Measurements from ENCODE around the gene FRMPD4.

DNA sequence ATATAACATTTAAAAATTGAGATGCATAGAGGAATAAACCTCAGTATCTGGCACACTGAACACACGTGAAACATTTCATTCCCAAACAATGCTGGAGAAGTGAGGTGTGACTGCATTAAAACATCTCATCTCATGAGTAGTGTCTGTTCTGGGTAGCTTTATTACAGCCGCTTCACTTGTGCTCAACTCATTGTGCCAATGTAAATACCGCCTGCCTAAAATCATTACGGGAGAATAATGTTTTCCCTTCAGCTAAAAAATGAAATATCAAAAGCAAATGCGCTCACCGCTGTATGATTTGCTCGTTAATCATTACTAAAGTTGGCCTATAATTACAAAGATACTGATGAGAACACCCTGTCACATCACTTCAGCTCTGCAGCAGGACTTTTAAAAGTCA, 542.8 kb downstream of the FRMPD4 start:
- TF ChIP-seq, protein P1, sequence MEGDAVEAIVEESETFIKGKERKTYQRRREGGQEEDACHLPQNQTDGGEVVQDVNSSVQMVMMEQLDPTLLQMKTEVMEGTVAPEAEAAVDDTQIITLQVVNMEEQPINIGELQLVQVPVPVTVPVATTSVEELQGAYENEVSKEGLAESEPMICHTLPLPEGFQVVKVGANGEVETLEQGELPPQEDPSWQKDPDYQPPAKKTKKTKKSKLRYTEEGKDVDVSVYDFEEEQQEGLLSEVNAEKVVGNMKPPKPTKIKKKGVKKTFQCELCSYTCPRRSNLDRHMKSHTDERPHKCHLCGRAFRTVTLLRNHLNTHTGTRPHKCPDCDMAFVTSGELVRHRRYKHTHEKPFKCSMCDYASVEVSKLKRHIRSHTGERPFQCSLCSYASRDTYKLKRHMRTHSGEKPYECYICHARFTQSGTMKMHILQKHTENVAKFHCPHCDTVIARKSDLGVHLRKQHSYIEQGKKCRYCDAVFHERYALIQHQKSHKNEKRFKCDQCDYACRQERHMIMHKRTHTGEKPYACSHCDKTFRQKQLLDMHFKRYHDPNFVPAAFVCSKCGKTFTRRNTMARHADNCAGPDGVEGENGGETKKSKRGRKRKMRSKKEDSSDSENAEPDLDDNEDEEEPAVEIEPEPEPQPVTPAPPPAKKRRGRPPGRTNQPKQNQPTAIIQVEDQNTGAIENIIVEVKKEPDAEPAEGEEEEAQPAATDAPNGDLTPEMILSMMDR (IDR thresholded peaks at IDR 0.05; ENCODE audit: low read length), result no peak
- TF ChIP-seq EZH2phosphoT487 (IDR thresholded peaks at IDR 0.05; ENCODE audit: low read length) (no peak), EZH2 (optimal IDR thresholded peaks at IDR 0.05; ENCODE audit: low read depth, low read length) (no peak)
